GM18907 (cell line): ENCODE measurements around the gene PIAS4.

ENCODE experiments used
- ATAC-seq: cut with Tn5 transposase; IDR thresholded peaks from one replicate; pipeline ENCODE4 v1.9.1; 2021; ENCODE audit warnings: mild to moderate bottlenecking, moderate library complexity; ENCODE audit not compliant: unreplicated experiment

Gene PIAS4

DNA sequence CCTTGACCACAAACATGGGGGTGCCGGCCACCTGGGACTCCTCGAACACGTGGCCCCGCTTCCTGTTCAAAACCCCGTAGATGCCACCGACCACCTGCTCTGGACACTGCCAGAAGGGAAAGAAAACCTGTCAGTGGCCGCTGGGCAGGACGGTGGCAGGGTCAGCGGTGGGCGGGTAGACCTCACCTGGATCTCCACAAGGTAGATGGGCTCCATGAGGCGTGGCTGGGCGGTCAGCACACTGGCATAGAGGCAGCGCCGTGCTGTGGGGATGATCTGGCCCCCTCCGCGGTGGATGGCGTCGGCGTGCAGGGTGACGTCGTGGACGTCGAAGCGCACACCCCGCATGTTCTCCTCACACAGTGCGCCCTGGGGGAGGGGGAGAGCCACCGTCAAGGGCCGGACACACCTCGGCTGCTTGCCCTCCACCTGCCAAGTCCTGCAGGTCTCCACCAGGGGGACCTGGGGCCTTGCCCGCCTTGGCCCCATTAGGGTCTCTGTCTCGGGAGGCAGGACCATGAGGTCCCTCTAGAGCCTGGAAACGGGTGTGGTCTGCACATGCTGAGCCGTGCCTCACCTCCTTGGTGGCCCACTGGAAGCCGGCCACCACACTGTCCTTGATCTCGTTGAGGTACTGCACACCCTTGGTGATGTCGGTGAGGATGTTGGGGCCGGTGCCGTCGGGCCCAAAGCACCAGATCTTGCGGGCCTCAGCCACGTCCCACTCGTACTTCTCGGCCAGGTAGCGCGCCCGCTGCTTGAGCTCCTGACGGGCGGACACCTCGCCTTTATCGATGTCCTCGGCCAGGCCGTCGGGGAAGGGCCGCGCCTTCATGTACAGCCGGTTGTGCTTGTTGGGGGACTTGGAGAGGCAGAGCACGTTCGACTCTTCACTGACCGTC, 30.0 kb upstream of the PIAS4 start:
- ATAC-seq = no peak

DNA sequence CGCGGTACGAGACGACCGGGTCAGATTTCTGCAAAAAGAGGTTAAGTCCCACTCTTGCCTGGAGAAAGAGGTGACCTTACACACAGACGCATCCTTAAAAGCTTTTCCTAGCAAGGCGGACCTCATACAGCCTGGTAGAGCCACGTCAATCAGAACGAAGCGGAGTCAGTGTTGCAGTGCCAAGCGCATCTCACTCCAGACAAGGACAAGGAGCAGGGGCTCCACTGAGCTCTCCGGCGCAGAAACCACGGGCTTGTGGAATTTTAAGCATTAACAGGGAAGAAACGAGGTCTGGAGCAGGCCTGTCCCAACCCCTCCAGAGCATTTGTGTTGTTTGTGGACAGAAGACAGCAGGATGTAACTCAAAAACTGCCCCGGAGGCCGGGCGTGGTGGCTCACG, 29.4 kb upstream of the PIAS4 start:
- no peak for ATAC-seq

DNA sequence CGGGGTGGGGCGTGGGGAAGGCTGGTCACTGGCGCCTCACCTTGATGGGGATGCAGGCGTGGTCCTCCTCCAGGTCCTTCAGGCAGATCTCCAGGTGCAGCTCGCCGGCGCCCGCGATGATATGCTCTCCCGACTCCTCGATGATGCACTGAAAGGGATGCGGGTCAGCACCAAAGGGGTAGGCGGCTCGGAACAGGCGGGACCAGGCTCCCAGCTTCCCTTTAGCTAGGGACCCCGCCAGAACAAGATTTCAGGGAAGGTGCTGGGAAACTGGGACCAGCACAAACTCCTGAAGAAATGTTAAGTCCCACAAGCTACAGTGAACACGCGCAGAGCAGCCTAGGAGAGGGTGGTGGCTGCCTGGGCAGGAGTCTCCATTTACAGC, 28.3 kb upstream of the PIAS4 start:
- no peak for ATAC-seq

DNA sequence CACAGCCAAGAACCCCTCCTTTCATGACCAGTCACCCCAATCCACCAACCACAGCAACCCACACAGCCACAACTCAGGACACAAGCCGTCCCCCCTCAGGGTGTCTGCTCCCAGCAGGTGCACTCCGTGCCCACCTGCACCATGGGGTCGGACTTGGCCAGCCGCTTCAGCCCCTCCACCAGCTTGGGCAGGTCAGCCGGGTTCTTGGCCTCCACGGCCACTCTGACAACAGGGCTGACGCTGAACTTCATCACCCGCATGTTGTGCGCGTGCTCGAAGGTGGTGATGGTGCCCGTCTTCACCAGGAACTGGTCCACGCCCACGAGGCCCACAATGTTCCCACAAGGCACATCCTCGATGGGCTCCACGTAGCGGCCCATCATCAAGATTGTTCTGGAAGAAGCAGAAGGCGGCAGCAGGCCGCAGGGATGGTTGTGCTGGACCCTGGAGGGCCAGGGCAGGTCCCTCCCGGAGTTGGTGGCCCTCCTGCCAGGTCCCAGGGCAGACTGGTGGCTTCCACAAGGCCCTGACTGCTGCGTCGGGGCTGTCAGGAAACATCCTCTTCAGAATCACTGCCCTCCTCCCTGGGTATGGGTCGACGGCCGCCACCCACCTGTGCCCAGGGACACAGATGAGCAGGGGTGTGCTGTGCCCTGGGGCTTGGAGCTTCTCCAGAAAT, 27.7 kb upstream of the PIAS4 start:
- no peak for ATAC-seq

DNA sequence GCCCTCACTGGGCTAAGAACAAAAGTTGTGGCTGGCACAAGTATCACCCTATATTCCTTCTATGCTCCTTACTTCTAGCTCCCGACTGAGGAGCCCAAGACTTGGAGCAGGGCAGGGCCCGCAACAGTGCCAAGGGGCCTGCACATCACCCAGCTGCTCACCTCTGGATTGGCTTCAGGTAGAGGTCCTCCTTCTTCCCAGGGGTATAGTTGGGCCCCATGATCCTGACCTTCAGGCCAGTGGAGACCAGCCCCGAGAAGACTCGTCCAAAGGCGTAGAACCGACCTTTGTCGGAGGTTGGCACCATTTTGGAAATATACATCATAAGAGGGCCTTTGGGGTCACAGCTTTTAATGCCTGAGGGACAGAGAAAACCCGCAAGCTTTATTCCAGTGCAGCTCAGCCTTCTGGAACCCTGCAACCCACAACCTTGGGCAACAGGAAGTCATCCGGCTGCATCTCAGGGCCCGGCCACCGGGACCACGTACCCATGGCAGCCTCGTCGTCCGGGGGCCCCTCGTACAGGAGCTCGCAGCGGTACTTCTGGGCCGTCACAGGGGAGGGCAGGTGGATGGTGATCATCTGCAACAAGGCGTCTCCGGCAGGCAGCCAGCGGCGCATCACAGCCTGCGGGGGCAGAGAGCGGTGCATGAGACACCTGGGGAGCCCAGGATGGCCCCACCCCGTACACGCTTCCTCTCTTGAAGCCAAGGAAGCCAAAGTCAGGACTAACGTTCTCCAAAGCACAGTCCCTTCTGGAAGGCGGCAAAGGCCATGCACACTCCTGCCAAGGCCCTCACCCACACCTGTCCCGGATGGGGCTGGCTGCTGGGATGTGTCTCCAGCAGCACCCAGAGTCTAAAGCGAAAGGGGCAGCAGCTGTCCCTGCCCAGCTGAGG, 26.9 kb upstream of the PIAS4 start:
- no peak for ATAC-seq

DNA sequence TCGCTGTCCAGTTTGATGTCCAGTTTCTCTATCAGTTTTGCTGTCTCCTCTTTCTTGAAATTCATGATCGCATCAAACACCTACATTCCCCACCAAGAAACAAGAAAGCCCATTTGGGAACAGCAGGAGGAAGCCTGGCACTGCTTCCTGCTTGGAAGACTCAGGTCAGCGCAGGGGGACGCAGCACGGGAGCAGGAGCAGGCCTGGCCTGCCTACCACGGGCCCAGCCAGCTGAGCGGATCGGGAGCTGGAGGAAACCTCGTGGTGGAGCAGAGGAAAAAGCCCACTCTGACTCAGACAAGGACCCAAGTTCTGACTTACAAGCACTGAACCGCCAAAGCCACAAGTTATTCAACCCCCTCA, 26.2 kb upstream of the PIAS4 start:
- ATAC-seq = no peak

DNA sequence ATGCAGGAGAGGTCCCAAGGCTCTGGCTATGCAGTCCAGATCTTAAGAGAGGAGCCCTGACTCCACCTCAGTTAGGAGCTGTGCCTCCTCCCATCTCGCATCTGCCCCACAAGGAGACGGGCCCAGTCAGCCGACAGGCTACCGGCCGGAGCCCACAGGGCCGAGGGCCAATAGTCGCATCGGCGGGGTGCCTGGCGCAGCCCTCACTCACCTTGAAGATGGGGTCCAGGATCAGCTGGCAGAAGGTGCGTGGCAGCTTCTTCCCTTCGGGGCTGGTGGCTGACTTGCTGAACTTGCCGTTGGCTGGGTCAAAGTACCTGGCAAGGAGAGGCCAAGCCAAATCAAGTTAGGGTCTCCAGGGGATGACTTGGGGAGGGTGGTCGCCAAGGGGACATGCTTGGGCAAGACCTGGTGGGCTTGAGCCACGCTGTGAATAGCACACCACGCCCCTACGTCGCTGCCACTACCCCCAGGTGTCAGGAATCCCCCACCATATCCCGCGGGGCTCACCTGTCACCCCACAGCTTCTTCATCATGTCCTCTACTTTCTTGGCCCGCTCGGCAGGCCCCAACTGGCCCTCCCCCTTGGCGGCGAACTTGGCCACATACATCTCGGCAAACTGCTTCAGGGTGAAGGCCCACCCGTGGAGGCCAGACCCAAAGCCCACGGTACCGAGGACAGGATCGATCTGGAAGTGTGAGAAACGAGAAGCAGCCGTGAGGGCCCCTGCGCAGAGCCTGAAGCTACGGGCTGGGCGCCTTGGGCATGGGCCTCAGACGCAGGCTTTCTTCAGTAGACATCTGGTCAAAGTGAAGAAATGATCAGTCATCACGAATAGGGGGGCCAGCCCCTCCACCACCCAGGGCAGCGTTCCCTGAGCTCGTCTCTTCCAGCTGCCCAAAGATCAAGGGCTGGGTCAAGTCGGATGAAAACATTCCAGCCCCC, 25.5 kb upstream of the PIAS4 start:
- ATAC-seq = no peak

DNA sequence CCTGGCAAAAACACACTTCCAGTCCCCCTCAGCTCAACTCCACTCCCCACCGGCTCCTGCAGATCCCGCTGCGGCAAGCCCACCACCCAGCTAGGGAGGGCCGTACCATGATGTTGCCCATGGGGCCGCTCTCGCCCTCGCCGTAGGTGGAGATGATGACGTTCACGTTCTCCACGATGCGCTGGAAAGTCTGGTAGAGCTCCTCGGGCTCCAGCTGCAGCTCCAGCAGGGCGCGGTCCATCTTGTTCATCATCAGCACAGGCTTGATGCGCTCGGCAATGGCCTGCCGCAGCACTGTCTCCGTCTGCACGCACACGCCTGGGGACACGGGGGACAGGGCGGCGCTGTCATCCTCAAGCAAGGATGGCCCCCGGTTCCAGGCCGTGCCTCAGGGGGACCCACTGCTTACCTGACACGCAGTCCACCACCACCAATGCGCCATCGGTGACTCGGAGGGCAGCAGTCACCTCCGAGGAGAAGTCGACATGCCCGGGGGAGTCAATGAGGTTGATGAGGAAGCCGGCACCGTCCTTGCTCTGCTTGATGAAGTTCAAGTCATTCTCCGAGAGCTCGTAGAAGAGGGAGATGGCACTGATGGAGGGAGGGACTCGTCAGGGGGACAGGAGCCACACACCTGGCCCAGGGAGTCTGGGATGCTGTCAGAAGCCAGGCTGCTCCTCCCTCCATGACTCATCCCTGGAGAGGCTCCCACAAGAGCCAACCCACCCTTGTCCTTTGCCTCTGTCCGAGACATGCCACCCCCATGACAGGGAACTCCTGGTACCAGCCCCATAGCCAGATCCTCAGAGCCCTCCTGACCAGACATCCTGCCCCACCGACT, 24.6 kb upstream of the PIAS4 start:
- no peak for ATAC-seq

DNA sequence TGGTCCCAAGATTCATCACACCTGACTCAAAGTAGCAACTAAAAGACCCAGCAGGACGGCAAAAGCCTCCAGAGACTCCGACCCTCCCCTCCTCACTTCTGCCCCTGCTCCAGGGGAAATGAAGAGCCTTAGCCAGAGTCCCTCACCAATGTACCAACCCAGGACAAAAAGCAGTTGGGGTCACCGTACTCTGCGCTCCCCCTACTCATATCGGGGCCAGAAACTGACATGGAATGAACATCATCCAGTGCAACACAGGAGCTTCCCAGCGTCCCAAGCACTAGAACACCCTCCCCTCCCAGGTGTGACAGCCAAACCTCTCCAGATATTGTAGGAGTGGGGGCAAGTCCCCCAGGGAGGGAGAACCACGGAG, 24.0 kb upstream of the PIAS4 start:
- ATAC-seq = no peak

DNA sequence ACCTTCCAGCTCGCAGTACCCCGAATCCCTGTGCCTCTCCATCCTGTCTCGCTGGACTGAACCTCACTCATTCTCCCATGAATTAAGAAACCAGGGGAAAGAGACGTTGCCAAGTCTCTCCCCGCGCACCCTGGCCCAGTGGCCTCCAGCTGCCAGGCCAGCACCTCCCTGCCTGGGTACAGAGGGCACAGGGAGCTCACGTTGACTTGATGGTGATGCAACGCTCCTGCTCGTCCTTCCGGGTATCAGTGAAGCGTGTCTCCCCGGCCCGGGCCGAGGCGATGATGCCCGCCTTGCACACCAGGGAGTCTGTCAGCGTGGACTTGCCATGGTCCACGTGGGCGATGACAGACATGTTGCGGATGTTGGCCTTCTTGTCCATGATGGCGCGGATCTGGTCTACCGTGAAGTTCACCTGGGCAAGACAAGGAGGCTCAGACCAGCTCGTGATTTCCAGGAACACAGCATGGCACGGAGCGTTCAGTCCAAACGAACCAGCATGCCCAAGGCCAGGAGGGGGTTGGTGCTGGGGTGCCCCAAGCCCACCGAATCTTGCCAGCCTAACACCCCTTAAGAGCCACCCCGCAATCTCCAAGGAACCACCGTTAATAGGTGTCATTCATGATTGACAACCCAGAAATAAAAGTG, 23.5 kb upstream of the PIAS4 start:
- no peak for ATAC-seq

DNA sequence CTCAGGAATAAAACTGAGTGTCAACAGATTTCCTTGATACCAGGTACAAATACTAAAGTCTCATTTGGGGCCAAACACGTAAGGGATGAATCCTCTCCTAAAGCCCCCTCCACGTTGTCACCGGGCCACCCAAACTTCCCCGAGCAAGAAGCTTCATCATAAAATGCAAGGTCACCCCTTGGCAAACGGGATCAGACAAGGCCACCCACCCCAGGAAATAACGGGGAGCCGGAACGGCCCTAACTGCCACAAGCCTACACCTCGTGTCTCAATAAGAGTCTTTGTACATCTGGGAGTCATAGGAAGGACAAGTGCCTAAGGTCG, 23.0 kb upstream of the PIAS4 start:
- no peak for ATAC-seq

DNA sequence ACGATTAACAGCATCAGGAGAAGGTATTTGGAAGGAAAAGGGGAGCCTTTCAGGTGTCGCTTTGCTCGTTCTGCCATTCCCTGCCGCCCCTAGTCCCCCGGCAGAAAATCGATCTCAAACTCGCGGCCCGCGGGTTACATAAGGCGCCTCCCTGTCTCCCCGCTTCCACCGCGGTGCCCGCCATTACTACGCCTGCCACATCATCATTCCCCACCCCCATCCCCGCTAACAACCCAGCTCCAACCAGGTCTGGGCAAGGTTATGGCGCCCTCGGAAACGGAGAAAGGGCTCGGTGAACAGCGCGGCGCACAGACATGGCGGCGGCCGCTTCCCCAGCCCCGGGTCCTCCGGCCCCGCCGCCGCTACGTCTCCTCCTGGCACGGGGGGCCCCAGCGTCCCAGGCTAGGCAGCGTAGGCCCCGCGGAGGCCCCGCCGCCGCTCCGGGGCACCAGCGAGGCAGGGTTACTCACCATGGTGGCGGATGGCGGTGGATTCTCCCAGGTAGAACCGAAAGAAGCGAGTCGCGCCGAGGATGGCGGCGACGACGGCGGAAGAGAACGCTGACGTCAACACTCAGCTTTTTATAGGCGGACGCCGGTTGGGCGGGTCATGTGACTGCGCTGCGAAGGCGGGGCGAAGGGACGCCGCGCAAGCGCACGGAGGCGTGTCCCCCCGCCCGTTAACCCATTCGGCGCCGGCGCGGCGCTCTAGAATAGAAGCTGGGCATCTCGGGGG, 22.5 kb upstream of the PIAS4 start, which contains the start of gene EEF2:
Gene EEF2 (minus strand): TSS at position 556 of the 735 bp plus-strand sequence. CDS start 83 bp downstream, at position 473.
- peak; percentile 64 for ATAC-seq

DNA sequence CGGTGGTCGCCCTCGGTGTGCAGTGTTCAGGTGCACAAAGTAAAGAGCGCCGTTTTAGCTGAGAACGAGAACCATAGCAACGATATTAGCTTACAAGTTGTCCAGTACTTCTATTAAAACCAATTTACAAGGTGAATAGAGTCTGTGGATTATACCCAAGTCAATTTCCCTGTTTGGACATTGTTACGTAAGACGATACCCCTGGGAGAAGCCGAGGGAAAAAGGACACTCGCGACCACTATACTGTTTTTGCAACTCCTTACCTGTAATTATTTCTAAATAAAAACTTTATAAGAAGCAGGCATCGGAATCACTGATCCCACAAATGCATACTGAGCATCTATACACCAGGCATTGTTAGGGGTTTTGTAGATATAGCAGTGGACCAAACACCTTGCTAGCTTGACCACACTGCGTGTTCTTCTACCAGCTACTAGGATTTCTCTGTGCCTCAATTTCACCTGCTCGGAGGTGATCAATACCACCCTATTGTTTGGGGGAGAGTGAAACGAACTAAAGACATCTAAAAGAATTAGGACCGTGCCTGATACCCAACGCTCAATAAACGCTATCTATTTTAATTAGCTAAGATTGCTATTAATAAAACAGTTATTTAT, 21.8 kb upstream of the PIAS4 start:
- no peak for ATAC-seq

DNA sequence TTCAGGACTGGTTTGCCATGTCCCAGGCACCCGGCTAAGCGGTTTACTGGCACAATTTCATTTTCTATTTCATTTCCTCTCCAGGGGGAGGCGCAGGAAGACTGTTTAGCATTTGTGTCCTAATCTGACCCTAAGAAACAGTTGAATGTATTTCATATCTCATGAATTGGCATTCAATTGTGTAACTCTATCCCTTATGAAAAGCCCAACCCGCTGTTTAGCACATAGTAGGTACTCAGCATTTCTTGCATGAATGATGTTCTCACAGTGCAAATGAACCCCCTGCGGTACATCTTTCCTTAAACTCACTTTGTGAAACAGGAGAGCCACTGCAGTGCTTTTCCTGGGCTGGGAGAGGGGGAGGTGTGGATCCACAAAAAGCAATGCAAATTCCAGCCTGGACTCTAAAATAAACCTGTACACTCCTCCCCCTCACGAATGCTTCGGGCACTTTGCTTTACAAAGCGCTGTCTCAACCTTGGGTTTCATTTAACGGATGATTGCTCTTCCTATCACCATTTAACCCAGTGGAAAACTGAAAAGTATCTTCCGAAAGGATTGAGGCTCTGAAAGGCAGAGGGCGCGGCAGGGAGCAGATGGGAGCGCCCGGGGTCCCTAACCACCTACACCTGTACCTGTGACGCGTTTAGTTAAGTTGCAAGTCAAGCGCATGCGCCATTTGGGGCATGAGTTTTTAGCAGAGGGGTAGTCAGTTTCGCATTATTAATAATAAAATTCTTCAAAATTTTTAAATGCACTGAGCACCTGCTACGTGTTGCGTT, 21.1 kb upstream of the PIAS4 start:
- ATAC-seq = no peak

DNA sequence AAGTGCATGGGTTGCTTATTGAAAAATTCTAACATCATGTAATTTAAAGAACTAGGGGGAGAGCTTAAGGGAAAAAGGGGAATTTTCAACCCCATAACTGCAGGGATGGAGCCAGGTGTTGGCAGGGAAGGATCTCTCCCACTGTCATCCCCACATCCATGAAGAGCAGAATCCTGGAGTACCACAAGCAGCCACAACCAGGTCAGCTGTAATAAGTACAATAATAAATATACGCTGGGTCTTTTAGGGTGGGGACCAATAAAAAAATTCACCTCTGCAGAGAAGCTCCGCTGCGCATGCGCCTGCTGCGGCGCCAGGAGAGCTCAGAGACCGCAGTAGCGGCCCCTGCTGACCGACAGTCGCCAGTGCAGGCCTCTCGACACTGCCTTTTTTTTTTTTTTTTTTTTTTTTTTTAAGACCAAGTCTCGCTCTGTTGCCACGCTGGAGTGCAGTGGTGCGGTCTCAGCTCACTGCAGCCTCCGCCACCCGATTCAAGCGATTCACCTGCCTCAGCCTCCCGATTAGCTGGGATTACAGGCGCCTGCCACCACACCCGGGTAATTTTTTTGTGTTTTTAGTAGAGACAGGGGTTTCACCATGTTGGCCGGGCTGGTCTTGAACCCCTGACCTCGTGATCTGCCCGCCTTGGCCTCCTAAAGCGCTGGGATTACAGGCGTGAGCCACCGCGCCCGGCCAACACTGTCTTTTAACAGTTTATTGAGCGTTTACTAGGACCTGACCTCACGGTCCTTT, 19.7 kb upstream of the PIAS4 start:
- ATAC-seq = peak; percentile 42

DNA sequence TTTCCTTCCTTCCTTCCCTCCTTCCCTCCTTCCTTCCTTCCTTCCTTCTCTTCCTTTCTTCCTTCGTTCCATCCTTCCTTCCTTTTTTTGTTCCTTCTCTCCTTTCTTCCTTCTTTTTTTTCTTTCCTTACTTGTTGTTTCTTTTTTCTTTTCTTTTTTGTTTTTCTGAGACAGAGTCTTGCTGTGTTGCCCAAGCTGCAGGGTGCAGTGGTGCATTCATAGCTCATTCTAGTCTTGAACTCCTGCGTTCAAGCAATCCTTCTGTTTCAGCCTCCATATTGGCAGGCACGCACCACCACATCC, 16.8 kb upstream of the PIAS4 start:
- no peak for ATAC-seq

DNA sequence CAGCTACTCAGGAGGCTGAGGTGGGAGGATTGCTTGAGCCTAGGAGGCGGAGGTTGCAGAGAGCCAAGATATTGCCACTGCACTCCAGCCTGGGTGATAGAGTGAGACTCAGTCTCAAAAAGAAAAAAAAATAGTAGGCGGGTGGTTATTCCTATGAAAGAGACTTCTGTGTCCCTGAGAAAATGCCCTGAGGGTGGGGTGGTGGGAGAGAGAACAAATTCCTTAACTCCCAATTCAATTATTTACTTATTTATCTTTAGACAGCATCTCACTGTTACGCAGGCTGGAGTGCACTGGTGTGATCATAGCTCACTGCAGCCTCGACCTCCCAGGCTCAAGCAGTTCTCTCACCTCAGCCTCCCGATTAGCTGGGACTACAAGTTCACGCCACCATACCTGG, 11.9 kb upstream of the PIAS4 start:
- ATAC-seq = no peak
